Gastroesophageal sphincter (tissue), 4 donors: ENCODE data around the gene KXD1. TPM values are rescaled to one million over a fixed set of nuclear protein-coding genes. Genes with fewer than 3 reads are reported as not detected.

Experiments used
- ATAC-seq: fragments of 150-250 bp; one replicate; pipeline ENCODE4 v1.9.1; 2016; ENCODE audit warnings: mild to moderate bottlenecking, moderate library complexity
- H3K27ac ChIP-seq, 4 donors: fragments of 200-600 bp; sonication (generic) in 3 of 4; 1 replicate in 3 of 4; 2 replicates in 1 of 4; pipeline ENCODE4 v1.5.1; 2016 to 2019
- H3K27me3 ChIP-seq: fragments of 200-600 bp; sonication (generic); one replicate; pipeline ENCODE4 v1.5.1; 2019
- H3K36me3 ChIP-seq, 2 donors: fragments of 200-600 bp; sonication (generic); one replicate each; pipeline ENCODE4 v1.5.1; 2019; ENCODE audit warnings: control low read depth in 1 of 2
- H3K4me1 ChIP-seq, 3 donors: fragments of 200-600 bp; sonication (generic); 1 replicate in 2 of 3; 2 replicates in 1 of 3; pipeline ENCODE4 v1.5.1; 2016 to 2019; ENCODE audit warnings: control low read depth in 2 of 3
- H3K4me3 ChIP-seq, 2 donors: fragments of 200-600 bp; sonication (generic); one replicate each; pipeline ENCODE4 v1.5.1; 2019; ENCODE audit warnings: mild to moderate bottlenecking in 1 of 2, moderate library complexity in 1 of 2
- H3K9me3 ChIP-seq, 3 donors: fragments of 200-600 bp; sonication (generic); one replicate each; pipeline ENCODE4 v1.5.1; 2017 to 2019; ENCODE audit warnings: control low read depth in 2 of 3
- EP300 ChIP-seq: sonication (generic); formaldehyde crosslinking; IDR thresholded peaks from one replicate; pipeline ENCODE4 v1.6.1; 2017; ENCODE audit warnings: antibody characterized with exemption, mild to moderate bottlenecking
- POLR2A ChIP-seq, 2 donors: fragments of 450-650 bp; IDR thresholded peaks; one replicate each; pipeline ENCODE4 v1.6.1; 2017; ENCODE audit warnings: antibody characterized with exemption in 2 of 2, mild to moderate bottlenecking in 2 of 2, moderate library complexity in 1 of 2
- POLR2AphosphoS5 ChIP-seq: sonication (generic); formaldehyde crosslinking; IDR thresholded peaks from one replicate; pipeline ENCODE4 v1.6.1; 2017; ENCODE audit warnings: antibody characterized with exemption
- WGBS, 2 donors: methylation state at CpG; one replicate each; pipeline ENCODE4 v1.1.5; 2018; ENCODE audit warnings: low coverage in 1 of 2; 5-methylcytosine and 5-hydroxymethylcytosine counted together
- total RNA-seq, 4 donors: library from RNA; depleted of rRNA; stranded (reverse); fragments of >200 nt; gene quantifications; one replicate each; pipeline ENCODE4 v1.1.0, GENCODE V29; 2016
- TF ChIP-seq, protein P1 (sequence below), 4 experiments: fragments of 200-600 bp in 2 of 4; fragments of 450-650 bp in 2 of 4; sonication (generic) in 1 of 4; IDR thresholded peaks; one replicate each; pipeline ENCODE4 v1.5.1; 2017 to 2019; ENCODE audit warnings: antibody characterized with exemption in 4 of 4, mild to moderate bottlenecking in 2 of 4, moderate library complexity in 2 of 4

Gene KXD1
- total RNA-seq, 4 donors from 2014 or later = 130 to 137 (median 135) TPM

DNA sequence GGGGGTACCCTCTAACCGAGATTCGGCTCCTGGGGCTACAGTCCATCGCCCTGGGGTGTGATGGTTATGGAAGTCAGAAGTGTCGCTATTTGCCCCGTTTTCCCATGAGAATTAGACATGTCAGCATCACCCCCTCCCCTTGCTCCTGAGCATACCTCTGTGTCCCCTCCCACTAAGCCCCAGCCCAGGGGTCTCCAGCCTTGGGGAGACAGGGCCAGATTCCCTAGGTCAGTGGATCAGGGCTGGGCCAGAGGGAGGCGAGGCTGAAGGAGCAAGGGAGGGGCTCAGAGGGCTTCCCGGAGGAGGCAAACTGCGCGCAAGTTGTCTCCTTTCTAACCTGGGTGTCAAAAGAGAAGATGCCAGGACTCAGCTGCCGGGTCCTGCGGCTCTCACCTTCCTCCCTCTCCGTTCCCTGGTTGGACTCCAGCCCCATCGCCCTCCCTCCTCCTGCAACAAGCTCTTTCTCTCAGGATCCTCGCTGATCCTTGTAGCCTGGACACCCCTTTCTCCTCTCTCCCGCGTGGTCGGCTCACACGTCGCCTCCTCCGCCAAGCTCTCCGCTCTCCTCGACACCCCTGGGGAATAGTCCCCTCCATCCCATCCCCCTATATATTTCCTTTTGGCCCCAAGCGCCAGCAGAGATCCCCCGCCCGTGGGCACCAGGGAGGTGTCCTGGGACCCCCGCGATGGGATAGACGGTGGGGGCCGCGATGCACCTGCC is 54.5 kb downstream of the KXD1 start:
- 0% methylated on average over 9 to 10 of the region's 30 CpGs for WGBS, 2 donors
- Histone ChIP-seq H3K9me3 (no peaks in the 10 kb centered on the region), H3K27ac (peak overlapping the region in 1 of 4 donors; percentile 52), H3K36me3 (no peaks in the 10 kb centered on the region), H3K4me1 (peaks cover 0 to 41% (median 34%) of the 10 kb centered on the region in 3 donors), H3K27me3 (peaks cover 97% of the 10 kb centered on the region), H3K4me3 (peak overlapping the region; percentile 25 to 62)
- ATAC-seq = no peak
- TF ChIP-seq POLR2A (IDR thresholded peaks at IDR 0.05) = no peak
- no peak for TF ChIP-seq EP300
- TF ChIP-seq POLR2AphosphoS5 = no peak
- TF ChIP-seq, protein P1, sequence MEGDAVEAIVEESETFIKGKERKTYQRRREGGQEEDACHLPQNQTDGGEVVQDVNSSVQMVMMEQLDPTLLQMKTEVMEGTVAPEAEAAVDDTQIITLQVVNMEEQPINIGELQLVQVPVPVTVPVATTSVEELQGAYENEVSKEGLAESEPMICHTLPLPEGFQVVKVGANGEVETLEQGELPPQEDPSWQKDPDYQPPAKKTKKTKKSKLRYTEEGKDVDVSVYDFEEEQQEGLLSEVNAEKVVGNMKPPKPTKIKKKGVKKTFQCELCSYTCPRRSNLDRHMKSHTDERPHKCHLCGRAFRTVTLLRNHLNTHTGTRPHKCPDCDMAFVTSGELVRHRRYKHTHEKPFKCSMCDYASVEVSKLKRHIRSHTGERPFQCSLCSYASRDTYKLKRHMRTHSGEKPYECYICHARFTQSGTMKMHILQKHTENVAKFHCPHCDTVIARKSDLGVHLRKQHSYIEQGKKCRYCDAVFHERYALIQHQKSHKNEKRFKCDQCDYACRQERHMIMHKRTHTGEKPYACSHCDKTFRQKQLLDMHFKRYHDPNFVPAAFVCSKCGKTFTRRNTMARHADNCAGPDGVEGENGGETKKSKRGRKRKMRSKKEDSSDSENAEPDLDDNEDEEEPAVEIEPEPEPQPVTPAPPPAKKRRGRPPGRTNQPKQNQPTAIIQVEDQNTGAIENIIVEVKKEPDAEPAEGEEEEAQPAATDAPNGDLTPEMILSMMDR (IDR thresholded peaks at IDR 0.05) = no peak

DNA sequence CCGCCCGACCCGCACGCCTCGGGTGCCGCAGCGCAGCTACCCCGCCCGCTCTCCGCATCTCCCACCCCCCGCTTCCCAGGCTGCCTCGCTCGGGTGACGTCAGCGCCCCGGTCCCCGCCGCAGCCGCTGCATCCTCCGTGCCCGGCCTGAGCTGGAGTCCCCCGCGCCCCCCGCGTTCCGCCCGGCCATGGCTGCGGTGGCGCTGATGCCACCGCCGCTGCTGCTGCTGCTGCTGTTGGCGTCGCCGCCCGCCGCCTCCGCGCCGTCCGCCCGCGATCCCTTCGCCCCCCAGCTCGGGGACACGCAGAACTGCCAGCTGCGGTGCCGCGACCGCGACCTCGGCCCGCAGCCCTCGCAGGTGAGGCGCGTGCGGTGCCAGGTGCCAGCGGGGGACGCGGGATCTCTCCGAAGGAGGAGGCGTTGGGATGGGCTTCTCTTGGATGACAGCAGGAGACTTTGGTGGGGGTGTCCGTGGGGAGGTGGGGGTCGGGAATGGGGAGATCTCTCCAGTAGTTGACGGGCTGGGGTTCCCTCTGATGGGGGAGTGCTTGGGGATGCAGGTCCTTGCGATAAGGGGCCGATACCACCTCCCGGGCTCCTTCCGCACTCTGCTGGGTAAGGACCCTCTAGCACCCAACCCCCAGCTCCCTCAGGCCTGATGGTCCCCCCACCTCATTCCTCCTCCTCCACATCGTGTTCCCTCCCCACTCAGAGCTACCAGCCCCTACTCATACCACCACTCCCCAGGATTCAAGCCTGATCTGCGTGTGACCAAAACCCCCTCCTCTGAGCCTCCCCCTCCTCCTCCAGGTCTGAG is 55.3 kb downstream of the KXD1 start, which contains the start of gene TMEM59L:
TSS of gene TMEM59L (plus strand) at position 99 of the 817 bp plus-strand sequence. CDS start at position 188, 89 bp downstream.
- Histone ChIP-seq H3K36me3 (no peaks in the 10 kb centered on the region), H3K4me1 (peaks cover 0 to 33% (median 27%) of the 10 kb centered on the region in 3 donors), H3K27ac (peak within 1 kb of the TSS in 1 of 4 donors; percentile 52), H3K4me3 (peak within 1 kb of the TSS; percentile 25 to 62), H3K27me3 (peaks cover 97% of the 10 kb centered on the region), H3K9me3 (no peaks in the 10 kb centered on the region)
- ATAC-seq = no peak
- WGBS, 2 donors = 20% methylated on average over 1 of the region's 70 CpGs; no CpG with 5 or more reads in 1 of the 2 donors
- no peak for TF ChIP-seq POLR2AphosphoS5
- TF ChIP-seq EP300 = no peak
- no peak for TF ChIP-seq POLR2A (IDR thresholded peaks at IDR 0.05)
- TF ChIP-seq, protein P1 (IDR thresholded peaks at IDR 0.05) = no peak

DNA sequence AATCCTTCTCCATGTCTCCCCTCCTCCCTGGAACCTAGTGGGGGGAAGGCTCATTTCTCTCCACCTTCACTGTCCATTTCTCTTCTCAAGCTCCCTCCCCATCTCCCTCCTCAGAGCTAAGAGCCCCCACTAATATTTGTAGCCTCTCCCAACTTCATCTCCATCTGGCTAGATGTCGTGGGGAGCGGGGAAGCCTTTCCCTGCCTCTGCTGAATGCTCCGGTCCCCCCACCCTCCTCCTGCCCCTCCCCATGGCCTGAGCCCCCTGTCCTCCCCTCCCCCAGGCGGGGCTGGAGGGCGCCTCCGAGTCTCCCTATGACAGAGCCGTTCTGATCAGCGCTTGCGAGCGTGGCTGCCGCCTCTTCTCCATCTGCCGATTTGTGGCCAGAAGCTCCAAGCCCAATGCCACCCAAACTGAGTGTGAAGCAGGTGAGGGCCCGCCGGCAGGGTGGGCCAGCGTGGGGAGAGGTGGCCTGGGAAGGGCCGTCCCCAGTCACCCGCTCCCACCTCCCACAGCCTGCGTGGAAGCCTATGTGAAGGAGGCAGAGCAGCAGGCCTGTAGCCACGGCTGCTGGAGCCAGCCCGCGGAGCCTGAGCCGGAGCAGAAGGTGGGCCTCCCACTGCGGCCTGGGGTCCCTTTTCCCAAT is 56.0 kb downstream of the KXD1 start:
- TF ChIP-seq POLR2A (IDR thresholded peaks at IDR 0.05) = no peak
- TF ChIP-seq EP300 = no peak
- TF ChIP-seq, protein P1 (IDR thresholded peaks at IDR 0.05) = no peak
- TF ChIP-seq POLR2AphosphoS5 = no peak
- peaks cover 0 to 31% (median 25%) of the 10 kb centered on the region in 3 donors for H3K4me1 ChIP-seq
- H3K27ac ChIP-seq = no peak overlapping the region
- H3K9me3 ChIP-seq = no peaks in the 10 kb centered on the region
- H3K27me3 ChIP-seq = peaks cover 94% of the 10 kb centered on the region
- ATAC-seq = no peak
- H3K4me3 ChIP-seq = no peak overlapping the region
- no peaks in the 10 kb centered on the region for H3K36me3 ChIP-seq
- WGBS, 2 donors = 71% methylated on average over 1 of the region's 23 CpGs; no CpG with 5 or more reads in 1 of the 2 donors

DNA sequence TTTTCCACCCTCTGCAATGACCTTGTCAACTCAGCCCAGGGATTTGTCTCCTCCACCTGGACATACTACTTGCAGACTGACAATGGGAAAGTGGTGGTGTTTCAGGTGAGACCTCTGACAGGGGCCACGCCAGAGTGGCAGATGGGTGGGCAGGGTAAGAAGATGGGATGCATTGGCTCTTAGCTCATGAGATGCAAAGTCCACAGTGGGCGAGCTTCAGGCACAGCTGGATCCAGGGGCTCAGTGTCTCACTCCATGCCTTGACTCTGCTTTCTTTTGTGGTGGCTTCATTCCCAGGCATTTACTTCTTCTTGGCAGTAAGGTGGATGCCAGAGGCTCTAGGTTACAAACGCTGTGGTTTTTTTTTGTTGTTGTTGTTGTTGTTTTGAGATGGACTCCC is 58.4 kb downstream of the KXD1 start:
- TF ChIP-seq POLR2A (IDR thresholded peaks at IDR 0.05) (no peak), POLR2AphosphoS5 (no peak), EP300 (no peak)
- TF ChIP-seq, protein P1 (IDR thresholded peaks at IDR 0.05) = no peak
- 75 to 85% methylated on average over 2 to 3 of the region's 3 CpGs for whole genome bisulfite sequencing, 2 donors
- H3K9me3 ChIP-seq = no peaks in the 10 kb centered on the region
- peaks cover 71% of the 10 kb centered on the region for H3K27me3 ChIP-seq
- no peak for ATAC-seq
- no peak overlapping the region for H3K4me3 ChIP-seq
- no peak overlapping the region for H3K27ac ChIP-seq
- no peaks in the 10 kb centered on the region for H3K36me3 ChIP-seq
- peaks cover 0 to 24% (median 22%) of the 10 kb centered on the region in 3 donors for H3K4me1 ChIP-seq
